Right renal pelvis (tissue), 4 donors: ENCODE data around the gene PPP1R14B. TPM values are rescaled to one million over a fixed set of nuclear protein-coding genes. Genes with fewer than 3 reads are reported as not detected.

Source experiments
- DNase-seq, 4 donors: peaks; one replicate each; pipeline ENCODE4 v3.0.0-alpha.2; 2013; ENCODE audit warnings: low read depth in 4 of 4, low spot score in 3 of 4, missing footprints in 1 of 4
- polyA plus RNA-seq, 4 donors: library from polyadenylated mRNA; unstranded; fragments of 120-200 nt; gene quantifications; one replicate each; pipeline ENCODE4 v1.2.1, GENCODE V29; 2013; ENCODE audit not compliant: insufficient read length in 4 of 4

PPP1R14B gene
- polyA plus RNA-seq, 4 donors = 61.9 to 88.4 (median 74.0) TPM

- no peak for DNase-seq
These were observed 28.0 kb downstream of the PPP1R14B start for GRCh38 chr11:64218628-64219353.

- no peak for DNase-seq
These were observed 29.9 kb downstream of the PPP1R14B start for GRCh38 chr11:64216879-64217278.

GRCh38 chr11:64211181-64211872, 35.4 kb downstream of the PPP1R14B start:
- DNase-seq = no peak

- DNase-seq = no peak
These were observed 36.3 kb downstream of the PPP1R14B start for GRCh38 chr11:64210301-64211020.

- no peak for DNase-seq
These were observed 37.2 kb downstream of the PPP1R14B start for GRCh38 chr11:64209563-64209843.

- no peak for DNase-seq
These were observed 37.8 kb downstream of the PPP1R14B start for GRCh38 chr11:64208796-64209562.

- DNase-seq = no peak
These were observed 38.5 kb downstream of the PPP1R14B start for GRCh38 chr11:64208086-64208795.

- no peak for DNase-seq
These were observed 39.3 kb downstream of the PPP1R14B start for GRCh38 chr11:64207256-64208085.

GRCh38 chr11:64206457-64207255, 40.1 kb downstream of the PPP1R14B start, which contains the start of gene FERMT3:
FERMT3 (plus strand) TSS chr11:64206721; CDS start chr11:64207365, 644 bp downstream.
- DNase-seq = no peak

- peak; percentile 72 to 82 (median 78) for DNase-seq
These were observed 42.2 kb downstream of the PPP1R14B start for GRCh38 chr11:64204464-64204989.

- DNase-seq = no peak
These were observed 42.7 kb downstream of the PPP1R14B start for GRCh38 chr11:64204080-64204440.

GRCh38 chr11:64203421-64204079, 43.2 kb downstream of the PPP1R14B start:
- DNase-seq = no peak

GRCh38 chr11:64202992-64203391, 43.8 kb downstream of the PPP1R14B start:
- DNase-seq = no peak

- no peak for DNase-seq
These were observed 45.2 kb downstream of the PPP1R14B start for GRCh38 chr11:64201543-64201942.

- no peak for DNase-seq
These were observed 48.2 kb downstream of the PPP1R14B start for GRCh38 chr11:64198511-64198910.

- no peak for DNase-seq
These were observed 50.1 kb downstream of the PPP1R14B start for GRCh38 chr11:64196626-64197025.
